Hepatocyte (in vitro differentiated cells): ENCODE results near the gene PRDM1. TPM values are rescaled to one million over a fixed set of nuclear protein-coding genes. Genes with fewer than 3 reads are reported as not detected.
A peak's percentile ranks its signal among the peaks of the same experiment; 100 is the strongest.

ENCODE experiments used
- DNase-seq: peaks from one replicate; pipeline ENCODE4 v3.0.0-alpha.2; 2016; ENCODE audit warnings: low spot score
- H2AFZ ChIP-seq: fragments of 200-600 bp; sonication (generic); 2 replicates; pipeline ENCODE4 v1.6.0; 2016; ENCODE audit warnings: antibody characterized with exemption, mild to moderate bottlenecking
- H3K27ac ChIP-seq: fragments of 200-600 bp; sonication (generic); 2 replicates; pipeline ENCODE4 v1.5.1; 2016; ENCODE audit warnings: mild to moderate bottlenecking
- H3K27me3 ChIP-seq: fragments of 200-600 bp; sonication (generic); 2 replicates; pipeline ENCODE4 v1.6.1; 2016
- H3K36me3 ChIP-seq: fragments of 200-600 bp; sonication (generic); replicated peaks from 2 replicates; pipeline ENCODE4 v1.5.1; 2016; ENCODE audit warnings: low read depth; ENCODE audit not compliant: insufficient read depth
- H3K4me1 ChIP-seq: fragments of 200-600 bp; sonication (generic); 2 replicates; pipeline ENCODE4 v1.5.1; 2016; ENCODE audit warnings: mild to moderate bottlenecking, moderate library complexity; ENCODE audit not compliant: insufficient read depth
- H3K4me2 ChIP-seq: fragments of 200-600 bp; sonication (generic); 2 replicates; pipeline ENCODE4 v1.6.0; 2016
- H3K4me3 ChIP-seq: fragments of 200-600 bp; sonication (generic); 2 replicates; pipeline ENCODE4 v1.5.1; 2016; ENCODE audit warnings: mild to moderate bottlenecking
- H3K79me2 ChIP-seq: fragments of 200-600 bp; sonication (generic); 2 replicates; pipeline ENCODE4 v1.6.0; 2017; ENCODE audit warnings: mild to moderate bottlenecking
- H3K9me2 ChIP-seq: fragments of 200-600 bp; sonication (generic); replicated peaks from 2 replicates; pipeline ENCODE4 v1.6.0; 2017; ENCODE audit warnings: mild to moderate bottlenecking; ENCODE audit not compliant: insufficient read depth
- H3K9me3 ChIP-seq: fragments of 200-600 bp; sonication (generic); 2 replicates; pipeline ENCODE4 v1.5.1; 2016; ENCODE audit warnings: low read depth, mild to moderate bottlenecking
- H4K20me1 ChIP-seq: fragments of 200-600 bp; sonication (generic); 2 replicates; pipeline ENCODE4 v1.6.0; 2016; ENCODE audit warnings: mild to moderate bottlenecking; ENCODE audit not compliant: insufficient read depth, poor library complexity, severe bottlenecking
- EZH2 ChIP-seq: fragments of 200-600 bp; sonication (generic); IDR thresholded peaks from 2 replicates; pipeline ENCODE4 v1.6.1; 2016; ENCODE audit warnings: antibody characterized with exemption, mild to moderate bottlenecking, borderline replicate concordance
- EZH2phosphoT487 ChIP-seq: fragments of 200-600 bp; sonication (generic); IDR thresholded peaks from one replicate; pipeline ENCODE4 v1.6.1; 2018; ENCODE audit warnings: antibody characterized with exemption, mild to moderate bottlenecking, low read depth, moderate library complexity; ENCODE audit not compliant: unreplicated experiment, severe bottlenecking
- WGBS: methylation state at CpG from one replicate; pipeline ENCODE4 v1.1.6; 2016; ENCODE audit warnings: low lambda C conversion rate; ENCODE audit errors: missing lambda C conversion rate; 5-methylcytosine and 5-hydroxymethylcytosine counted together
- polyA plus RNA-seq: library from polyadenylated mRNA; unstranded; fragments of >200 nt; fragmentation: Nextera tagmentation; extraction: Ambion mirVana; gene quantifications from 2 replicates; pipeline ENCODE4 v1.2.1, GENCODE V29; 2016
- total RNA-seq: library from RNA; depleted of rRNA; stranded (reverse); fragments of >200 nt; gene quantifications from 2 replicates; pipeline ENCODE4 v1.2.3, GENCODE V29; 2014
- TF ChIP-seq, protein P1 (sequence below): fragments of 200-600 bp; sonication (generic); IDR thresholded peaks from 2 replicates; pipeline ENCODE4 v1.5.1; 2016; ENCODE audit warnings: antibody characterized with exemption, mild to moderate bottlenecking; ENCODE audit not compliant: poor library complexity

The PRDM1 gene
- 19.1 and 19.3 TPM in 2 replicates for total RNA-seq
- 13.4 and 18.0 TPM in 2 replicates for polyA plus RNA-seq

GRCh38 chr6:106085984-106086813 lies at the start of gene PRDM1:
Gene PRDM1, plus strand, starts transcription at chr6:106086336. Its CDS starts 218 bp downstream, at chr6:106086554.
- TF ChIP-seq EZH2phosphoT487 (no peak), EZH2 (no peak)
- TF ChIP-seq, protein P1, sequence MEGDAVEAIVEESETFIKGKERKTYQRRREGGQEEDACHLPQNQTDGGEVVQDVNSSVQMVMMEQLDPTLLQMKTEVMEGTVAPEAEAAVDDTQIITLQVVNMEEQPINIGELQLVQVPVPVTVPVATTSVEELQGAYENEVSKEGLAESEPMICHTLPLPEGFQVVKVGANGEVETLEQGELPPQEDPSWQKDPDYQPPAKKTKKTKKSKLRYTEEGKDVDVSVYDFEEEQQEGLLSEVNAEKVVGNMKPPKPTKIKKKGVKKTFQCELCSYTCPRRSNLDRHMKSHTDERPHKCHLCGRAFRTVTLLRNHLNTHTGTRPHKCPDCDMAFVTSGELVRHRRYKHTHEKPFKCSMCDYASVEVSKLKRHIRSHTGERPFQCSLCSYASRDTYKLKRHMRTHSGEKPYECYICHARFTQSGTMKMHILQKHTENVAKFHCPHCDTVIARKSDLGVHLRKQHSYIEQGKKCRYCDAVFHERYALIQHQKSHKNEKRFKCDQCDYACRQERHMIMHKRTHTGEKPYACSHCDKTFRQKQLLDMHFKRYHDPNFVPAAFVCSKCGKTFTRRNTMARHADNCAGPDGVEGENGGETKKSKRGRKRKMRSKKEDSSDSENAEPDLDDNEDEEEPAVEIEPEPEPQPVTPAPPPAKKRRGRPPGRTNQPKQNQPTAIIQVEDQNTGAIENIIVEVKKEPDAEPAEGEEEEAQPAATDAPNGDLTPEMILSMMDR: peak; percentile 32
- Histone ChIP-seq H3K36me3 (no peaks in the 10 kb centered on the region), H3K4me1 (peaks cover 41% of the 10 kb centered on the region), H3K9me3 (no peaks in the 10 kb centered on the region), H3K27me3 (peaks cover 7% of the 10 kb centered on the region), H3K4me3 (peak within 1 kb of the TSS; percentile 40), H3K4me2 (peak within 1 kb of the TSS; percentile 83), H3K79me2 (peaks cover 2% of the 10 kb centered on the region), H2AFZ (peak within 1 kb of the TSS; percentile 45), H4K20me1 (no peaks in the 10 kb centered on the region), H3K27ac (peak within 1 kb of the TSS; percentile 77), H3K9me2 (no peaks in the 10 kb centered on the region)
- 1% methylated on average over 44 of the region's 44 CpGs for WGBS
- peak; percentile 91 for DNase-seq

DNA sequence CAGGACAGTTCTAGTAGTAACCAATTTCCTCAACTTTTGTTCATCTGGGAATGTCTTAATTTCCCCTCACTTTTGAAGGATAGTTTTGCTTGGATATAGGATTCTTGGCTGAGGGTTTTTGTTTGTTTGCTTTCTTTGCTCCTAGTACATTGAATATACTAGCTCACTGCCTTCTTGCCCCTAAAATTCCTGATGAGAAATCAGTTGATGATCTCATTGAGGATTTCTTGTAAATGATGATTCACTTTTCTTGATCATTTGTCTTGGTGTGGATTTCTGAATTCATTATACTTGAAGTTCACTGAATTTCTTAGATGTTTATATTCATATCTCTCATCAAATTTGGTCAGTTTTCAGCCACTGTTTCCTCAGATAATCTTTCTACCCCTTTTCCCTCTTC lies 49.1 kb upstream of the PRDM1 start:
- Histone ChIP-seq H3K4me1 (no peaks in the 10 kb centered on the region), H3K27ac (no peak overlapping the region), H3K4me2 (no peak overlapping the region), H3K9me2 (no peaks in the 10 kb centered on the region), H3K4me3 (no peak overlapping the region), H3K27me3 (no peaks in the 10 kb centered on the region), H3K36me3 (no peaks in the 10 kb centered on the region), H2AFZ (no peak overlapping the region), H3K9me3 (peaks cover 7% of the 10 kb centered on the region), H4K20me1 (no peaks in the 10 kb centered on the region), H3K79me2 (no peaks in the 10 kb centered on the region)
- TF ChIP-seq, protein P1: no peak
- TF ChIP-seq EZH2phosphoT487 (no peak), EZH2 (no peak)
- no peak for DNase-seq

- Histone ChIP-seq H3K27me3 (no peaks in the 10 kb centered on the region), H3K36me3 (no peaks in the 10 kb centered on the region), H3K27ac (no peak overlapping the region), H4K20me1 (no peaks in the 10 kb centered on the region), H3K4me3 (no peak overlapping the region), H3K4me2 (no peak overlapping the region), H3K4me1 (no peaks in the 10 kb centered on the region), H2AFZ (no peak overlapping the region), H3K9me2 (no peaks in the 10 kb centered on the region), H3K79me2 (no peaks in the 10 kb centered on the region), H3K9me3 (peaks cover 7% of the 10 kb centered on the region)
- no peak for DNase-seq
- TF ChIP-seq, protein P1: no peak
- TF ChIP-seq EZH2 (no peak), EZH2phosphoT487 (no peak)
- 38% methylated on average over 6 of the region's 6 CpGs for WGBS
Observed at GRCh38 chr6:106039897-106040592, 46.1 kb upstream of the PRDM1 start.
